ENCODE measurements around the gene CBFB. TPM values are rescaled to one million over a fixed set of nuclear protein-coding genes. Genes with fewer than 3 reads are reported as not detected.

CBFB gene
- total and polyA plus RNA-seq, 2 of the 13 experiments (the other 11 are each of a cell fraction or from before 2014, with no cell fraction given) = 22.1 to 70.8 TPM

- TF ChIP-seq TIGD3 (CRISPR knock-in tag; IDR thresholded peaks at IDR 0.05; ENCODE audit: borderline replicate concordance) = no peak
- TF ChIP-seq PHF20 (CRISPR knock-in tag; IDR thresholded peaks at IDR 0.05) = peak; percentile 44; the same call in 1 of the 2 replicates
- peak; percentile 65 for TF ChIP-seq ZFY (CRISPR knock-in tag; IDR thresholded peaks at IDR 0.05)
- TF ChIP-seq NONO (IDR thresholded peaks at IDR 0.05) = no peak
- 0 out of 2 replicates have a peak, but pooled peaks have one; percentile 42 for TF ChIP-seq NONO (CRISPR knock-in tag; conservative IDR thresholded peaks at IDR 0.05)
- no peak for TF ChIP-seq ZFP62 (CRISPR knock-in tag; IDR thresholded peaks at IDR 0.05)
- TF ChIP-seq, protein P1, sequence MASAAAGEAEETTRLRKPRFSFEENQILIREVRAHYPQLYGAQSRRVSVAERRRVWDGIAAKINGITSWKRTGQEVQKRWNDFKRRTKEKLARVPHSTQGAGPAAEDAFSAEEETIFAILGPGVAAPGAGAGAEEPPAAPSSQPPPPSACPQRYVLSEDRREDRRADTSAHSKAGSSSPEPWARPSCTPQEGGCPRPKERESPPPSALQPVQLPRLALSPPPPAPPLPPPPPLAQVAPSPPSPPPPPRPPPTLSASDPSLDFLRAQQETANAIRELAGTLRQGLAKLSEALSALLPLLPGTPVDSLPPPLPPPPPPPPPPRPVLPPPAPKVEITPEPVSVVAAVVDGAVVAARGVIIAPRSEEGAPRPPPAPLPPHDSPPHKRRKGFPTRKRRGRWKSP (CRISPR knock-in tag; IDR thresholded peaks at IDR 0.05) = peak; percentile 80; the same call in 1 of the 2 replicates
- TF ChIP-seq ZNF556 (CRISPR knock-in tag; IDR thresholded peaks at IDR 0.05; ENCODE audit: borderline replicate concordance) = no peak
- TF ChIP-seq, protein P2, sequence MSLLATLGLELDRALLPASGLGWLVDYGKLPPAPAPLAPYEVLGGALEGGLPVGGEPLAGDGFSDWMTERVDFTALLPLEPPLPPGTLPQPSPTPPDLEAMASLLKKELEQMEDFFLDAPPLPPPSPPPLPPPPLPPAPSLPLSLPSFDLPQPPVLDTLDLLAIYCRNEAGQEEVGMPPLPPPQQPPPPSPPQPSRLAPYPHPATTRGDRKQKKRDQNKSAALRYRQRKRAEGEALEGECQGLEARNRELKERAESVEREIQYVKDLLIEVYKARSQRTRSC (CRISPR knock-in tag; IDR thresholded peaks at IDR 0.05; ENCODE audit: low read depth) = no peak
- no peak for TF ChIP-seq TEAD2 (CRISPR knock-in tag; IDR thresholded peaks at IDR 0.05)
- TF ChIP-seq ELF3 (CRISPR knock-in tag; IDR thresholded peaks at IDR 0.05) = peak; percentile 82
- TF ChIP-seq DNMT3B (CRISPR knock-in tag; conservative IDR thresholded peaks at IDR 0.05) = no peak
- TF ChIP-seq PHF8 (CRISPR knock-in tag; IDR thresholded peaks at IDR 0.05) = peak; percentile 32; the same call in 1 of the 2 replicates
- TF ChIP-seq ZNF644 (CRISPR knock-in tag; IDR thresholded peaks at IDR 0.05; ENCODE audit: low read depth) = 0 out of 2 replicates have a peak, but pooled peaks have one; percentile 11
- peak; percentile 99 for TF ChIP-seq CTCF (CRISPR knock-in tag; IDR thresholded peaks at IDR 0.05)
- TF ChIP-seq, protein P3, sequence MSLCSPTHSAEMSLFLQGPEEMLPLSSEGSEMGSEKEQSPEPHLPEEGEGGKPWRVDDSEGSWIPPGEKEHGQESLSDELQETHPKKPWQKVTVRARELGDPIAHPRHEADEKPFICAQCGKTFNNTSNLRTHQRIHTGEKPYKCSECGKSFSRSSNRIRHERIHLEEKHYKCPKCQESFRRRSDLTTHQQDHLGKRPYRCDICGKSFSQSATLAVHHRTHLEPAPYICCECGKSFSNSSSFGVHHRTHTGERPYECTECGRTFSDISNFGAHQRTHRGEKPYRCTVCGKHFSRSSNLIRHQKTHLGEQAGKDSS (CRISPR knock-in tag; IDR thresholded peaks at IDR 0.05; ENCODE audit: borderline replicate concordance, low read depth) = peak; percentile 36; the same call in 1 of the 2 replicates
- TF ChIP-seq ZNF75D (CRISPR knock-in tag; IDR thresholded peaks at IDR 0.05; ENCODE audit: borderline replicate concordance) = no peak
- TF ChIP-seq ZNF616 (CRISPR knock-in tag; IDR thresholded peaks at IDR 0.05; ENCODE audit: low read depth) = no peak
- peak; percentile 74 for TF ChIP-seq SPEN (CRISPR knock-in tag; IDR thresholded peaks at IDR 0.05; ENCODE audit: low read depth)
- peak; percentile 94 for TF ChIP-seq BORCS8-MEF2B (CRISPR knock-in tag; IDR thresholded peaks at IDR 0.05)
- no peak for TF ChIP-seq ZNF205 (CRISPR knock-in tag; IDR thresholded peaks at IDR 0.05)
- peak; percentile 34; the same call in 1 of the 2 replicates for TF ChIP-seq GABPB1 (CRISPR knock-in tag; IDR thresholded peaks at IDR 0.05)
- TF ChIP-seq ZNF432 (CRISPR knock-in tag; IDR thresholded peaks at IDR 0.05; ENCODE audit: borderline replicate concordance) = no peak
- peak; percentile 71 for TF ChIP-seq FOXA3 (CRISPR knock-in tag; IDR thresholded peaks at IDR 0.05)
- no peak for TF ChIP-seq ZNF576 (CRISPR knock-in tag; IDR thresholded peaks at IDR 0.05)
- no peak for TF ChIP-seq ZNF207 (IDR thresholded peaks at IDR 0.05; ENCODE audit: borderline replicate concordance)
Observed at GRCh38 chr16:67017810-67018488, 11.0 kb upstream of the CBFB start (continued).
